NCI-H187 treated with DMSO at 0.1 percent for 48 hours (cell line): ENCODE results near the gene TPM1.
A peak's percentile ranks its signal among the peaks of the same experiment; 100 is the strongest.

ENCODE experiments used
- DNase-seq: peaks from one replicate; lab custom pipeline; 2025; lab: John Stamatoyannopoulos, UW

The TPM1 gene

DNA sequence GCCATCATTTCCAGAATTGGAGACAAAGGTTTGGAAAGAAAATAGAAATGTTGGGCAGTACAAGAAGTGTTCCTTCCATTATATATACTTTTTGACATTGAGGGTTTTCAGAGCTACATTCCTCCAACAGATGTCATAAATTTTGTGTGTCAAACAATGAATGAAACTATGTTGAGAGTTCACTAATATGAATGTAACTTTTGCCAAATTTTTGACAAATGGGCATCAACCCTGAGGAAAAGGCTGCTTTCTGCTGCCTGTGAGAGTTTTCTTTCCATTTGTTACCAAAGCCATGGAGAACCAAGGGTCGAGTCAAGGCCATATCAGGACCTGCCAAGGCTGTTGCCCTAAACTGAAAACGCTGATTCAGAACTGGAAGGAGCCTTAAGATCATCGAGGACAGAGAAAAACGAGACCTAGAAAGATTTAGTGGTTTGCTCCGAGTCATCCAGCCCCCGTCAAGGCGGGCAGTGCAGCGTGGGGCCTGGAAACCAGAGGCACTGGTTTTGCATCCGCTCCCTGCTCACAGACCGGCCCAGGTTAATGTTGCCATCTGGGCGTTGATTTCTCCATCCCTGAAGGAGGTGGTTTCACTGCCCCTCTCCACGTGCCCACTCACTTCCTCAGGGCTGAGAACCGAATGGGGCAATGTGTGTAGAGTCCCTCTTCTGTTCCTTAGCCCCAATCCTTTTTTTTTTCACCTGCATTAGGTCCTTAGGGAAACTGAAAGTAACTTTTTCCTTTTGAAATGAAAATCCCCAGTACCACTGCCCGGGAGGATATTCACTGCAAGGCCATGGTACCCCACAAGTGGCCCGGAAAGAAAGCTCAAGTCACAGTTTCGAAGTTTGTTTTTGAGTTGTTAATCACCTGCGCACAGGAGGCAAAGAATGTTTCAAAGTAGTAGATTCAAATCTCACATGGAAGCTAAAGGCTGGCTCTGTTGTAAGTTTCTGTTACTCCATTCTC is 32.8 kb downstream of the TPM1 start:
- DNase-seq: no peak

DNA sequence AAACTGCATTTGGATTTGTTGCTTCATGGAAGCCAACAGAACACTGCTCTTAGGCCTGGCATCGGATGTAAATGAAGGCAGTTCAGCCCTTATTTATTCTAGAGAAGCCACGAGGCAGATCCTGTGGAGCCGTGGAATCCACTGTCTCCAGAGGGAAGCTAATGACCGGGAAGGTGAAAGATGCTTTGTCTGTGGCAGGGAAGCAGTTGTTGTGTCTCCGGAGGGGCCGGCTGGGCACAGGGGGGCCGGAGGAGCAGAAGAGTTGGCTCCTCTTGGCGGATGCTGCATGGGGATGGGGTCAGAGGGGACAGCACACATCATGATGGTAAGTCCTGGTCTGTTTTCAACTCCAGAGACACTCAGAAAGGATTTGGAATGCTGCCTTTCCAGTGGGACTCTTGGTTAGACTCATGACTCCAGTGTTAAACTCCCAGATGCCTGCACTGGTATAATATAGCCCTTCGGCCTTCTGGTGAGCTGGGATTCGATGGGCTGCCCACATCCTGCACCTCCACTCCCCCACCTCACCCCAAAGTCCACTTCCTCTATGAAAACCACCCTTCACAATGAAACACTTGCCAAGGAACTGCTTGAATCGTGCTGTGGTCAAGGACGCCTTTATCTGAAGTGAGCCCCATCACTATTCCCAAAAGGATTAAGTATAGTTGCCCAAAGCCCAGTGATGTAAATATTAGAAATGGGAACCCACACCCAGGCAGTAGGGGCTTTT is 33.6 kb downstream of the TPM1 start:
- DNase-seq: no peak

DNA sequence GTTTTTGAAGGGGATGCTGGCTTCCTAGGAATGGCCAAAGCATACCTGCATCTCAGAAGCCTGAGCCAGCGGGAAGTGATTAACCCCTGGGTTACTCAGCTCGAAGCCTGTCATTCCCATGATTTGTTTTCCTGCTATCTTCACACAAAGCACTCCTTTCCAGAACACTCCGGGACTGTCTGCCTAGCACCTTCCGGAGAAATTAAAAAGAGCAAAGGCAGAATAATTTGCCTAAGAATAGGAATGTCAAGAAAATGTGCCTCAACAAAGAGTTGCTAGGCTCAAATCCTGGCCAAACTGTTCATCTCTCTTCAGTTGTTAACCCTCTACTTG is 34.1 kb downstream of the TPM1 start:
- no peak for DNase-seq

DNA sequence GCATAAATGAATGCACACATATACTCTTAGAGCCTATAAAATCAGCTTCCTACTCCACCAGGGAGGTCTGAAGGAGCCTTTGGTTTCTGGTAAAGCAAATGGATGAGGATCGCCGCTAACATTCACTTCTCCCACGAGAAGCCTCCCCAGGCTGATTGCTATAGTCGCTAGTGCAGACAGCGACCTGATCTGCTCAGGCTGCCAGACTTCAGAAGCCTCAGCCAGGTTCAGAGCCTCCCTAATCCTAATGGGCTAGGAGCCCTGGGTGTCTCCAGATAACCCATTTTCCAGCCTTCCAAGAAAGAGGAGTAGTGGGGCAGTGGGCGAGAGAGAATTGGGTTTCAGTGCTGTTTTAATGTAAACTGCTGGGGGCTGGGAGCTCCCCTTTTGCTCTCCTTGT is 35.4 kb downstream of the TPM1 start:
- no peak for DNase-seq

DNA sequence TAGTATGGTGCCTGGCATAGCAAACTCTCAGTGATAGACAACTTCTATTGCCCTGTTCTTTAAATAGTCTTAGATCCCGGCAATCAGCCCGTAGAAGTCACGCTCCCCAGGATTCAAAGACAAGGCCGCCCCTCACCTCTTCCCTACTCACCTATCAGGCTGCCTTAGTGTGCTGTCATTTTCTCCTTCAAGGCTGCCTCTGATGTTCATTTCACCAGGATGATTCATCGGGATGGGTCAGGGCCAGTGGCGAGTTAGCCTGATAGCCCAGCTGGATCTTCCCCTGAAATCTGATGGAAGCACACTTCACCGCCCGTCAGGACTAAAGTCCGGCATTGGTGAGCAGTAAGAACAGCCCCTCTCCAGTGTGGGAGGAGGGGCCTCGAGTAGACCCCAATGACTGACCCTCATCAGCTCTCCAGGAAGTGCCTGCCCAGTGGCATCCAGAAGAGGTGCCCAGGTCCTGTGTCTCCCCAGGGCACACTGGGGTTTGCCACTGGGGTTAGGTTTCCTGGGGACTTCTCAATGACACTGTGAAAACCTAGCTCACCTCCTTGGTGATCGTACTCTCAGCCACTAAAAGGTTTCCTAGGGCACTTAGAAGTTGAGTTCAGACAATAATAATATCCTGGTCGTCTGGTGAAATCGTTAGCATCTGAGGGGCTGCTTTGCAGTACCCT is 37.5 kb downstream of the TPM1 start:
- no peak for DNase-seq

DNA sequence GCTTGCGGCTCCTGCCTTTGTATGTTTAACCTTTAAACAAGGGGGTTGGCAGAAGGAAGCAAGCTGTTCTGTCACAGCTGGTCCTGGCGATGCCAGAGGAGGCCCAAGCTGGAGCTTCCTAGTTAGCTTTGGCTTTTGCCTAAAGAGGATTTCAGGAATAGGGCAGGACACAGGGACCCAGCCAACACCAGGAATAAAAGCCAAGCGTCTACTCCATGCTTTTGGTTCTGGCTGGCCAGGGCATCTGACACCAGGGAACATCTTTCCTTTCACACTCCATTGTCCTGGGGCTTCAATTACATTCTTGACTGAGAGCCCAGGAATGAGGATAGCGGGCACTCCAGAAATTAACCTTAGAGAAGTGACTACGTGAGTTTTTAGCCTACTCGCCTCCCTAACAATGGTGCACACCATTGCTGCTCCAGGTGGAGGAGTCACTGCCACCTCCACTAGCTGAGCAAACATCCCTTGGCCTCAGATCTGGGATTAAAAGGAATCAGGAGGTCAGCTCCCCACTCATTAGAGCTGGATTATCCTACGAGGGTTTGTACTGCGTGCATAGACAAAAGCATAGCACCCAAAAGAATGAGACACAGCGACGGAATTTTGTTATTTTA is 38.2 kb downstream of the TPM1 start:
- no peak for DNase-seq

DNA sequence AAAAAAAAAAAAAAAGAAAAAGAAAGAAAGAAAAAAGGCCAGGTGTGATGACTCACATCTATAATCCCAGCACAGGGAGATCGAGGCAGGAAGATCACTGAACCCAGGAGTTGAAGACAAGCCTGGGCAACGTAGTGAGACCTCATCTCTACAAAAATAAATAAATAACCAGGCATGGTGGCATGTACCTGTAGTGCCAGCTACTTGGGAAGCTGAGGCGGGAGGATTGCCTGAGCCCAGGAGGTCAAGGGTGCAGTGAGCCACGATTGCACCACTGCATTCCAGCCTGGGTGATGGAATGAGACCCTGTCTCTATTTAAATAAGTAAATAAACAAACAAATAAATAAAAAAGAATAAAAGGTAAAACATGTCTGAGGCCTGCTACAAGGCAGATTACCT is 39.8 kb downstream of the TPM1 start:
- no peak for DNase-seq

DNA sequence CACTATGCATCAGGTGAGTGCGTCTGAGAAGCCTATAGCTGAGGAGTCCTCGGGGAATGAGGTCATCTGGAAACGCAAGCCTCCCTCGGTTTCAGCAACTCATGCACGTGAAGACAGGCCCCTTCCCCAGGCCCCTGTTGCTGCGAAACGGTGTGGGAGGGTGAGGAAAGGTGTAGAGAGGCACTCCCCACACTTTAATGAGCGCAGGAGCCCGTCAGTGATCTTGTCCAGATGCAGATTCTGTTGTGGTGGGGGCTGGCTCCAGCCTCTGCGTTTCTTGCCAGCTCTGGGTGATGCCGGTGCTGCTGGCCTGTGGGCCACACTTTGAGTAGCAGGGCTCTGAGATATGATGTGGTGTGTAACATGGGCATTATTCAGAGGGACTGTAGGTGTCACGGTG is 40.5 kb downstream of the TPM1 start:
- DNase-seq: no peak

DNA sequence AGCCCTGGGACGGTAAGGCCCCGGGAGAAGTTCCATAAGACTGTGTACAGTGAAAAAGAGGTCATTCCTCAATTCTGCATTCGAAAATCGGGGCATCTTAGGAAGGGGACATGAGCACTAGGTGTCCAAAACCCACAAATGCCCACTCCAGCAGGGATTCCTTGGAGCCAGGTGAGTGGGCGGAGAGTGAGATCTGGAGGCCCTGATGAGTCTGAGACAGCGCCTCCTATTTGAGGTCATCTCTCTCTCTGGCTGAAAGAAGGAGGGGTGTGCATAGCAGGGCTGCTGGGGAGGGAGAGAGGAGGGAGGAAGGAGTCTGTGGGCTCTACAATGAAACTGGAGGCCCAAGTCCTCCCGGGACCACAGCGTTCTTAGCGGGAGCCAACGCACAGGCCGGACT is 41.0 kb downstream of the TPM1 start:
- no peak for DNase-seq

DNA sequence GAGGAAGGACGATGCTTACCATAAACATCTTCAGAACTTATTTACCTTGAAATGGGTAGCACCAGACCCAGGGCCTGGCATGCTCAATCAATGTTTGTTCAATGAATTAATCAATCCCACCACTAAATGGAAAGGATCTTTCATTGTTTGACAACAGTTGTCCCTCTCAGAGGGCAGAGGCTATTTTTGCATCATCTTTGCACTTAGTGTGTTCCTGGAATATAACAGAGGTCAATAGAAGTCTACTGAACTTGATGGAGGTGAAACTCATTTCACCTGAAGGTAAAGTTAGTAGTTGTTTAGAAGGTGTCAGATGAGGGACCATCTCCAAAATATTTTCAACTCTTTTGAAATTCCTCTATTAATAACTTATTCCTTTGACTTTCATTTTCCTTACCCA is 42.3 kb downstream of the TPM1 start:
- DNase-seq: no peak

DNA sequence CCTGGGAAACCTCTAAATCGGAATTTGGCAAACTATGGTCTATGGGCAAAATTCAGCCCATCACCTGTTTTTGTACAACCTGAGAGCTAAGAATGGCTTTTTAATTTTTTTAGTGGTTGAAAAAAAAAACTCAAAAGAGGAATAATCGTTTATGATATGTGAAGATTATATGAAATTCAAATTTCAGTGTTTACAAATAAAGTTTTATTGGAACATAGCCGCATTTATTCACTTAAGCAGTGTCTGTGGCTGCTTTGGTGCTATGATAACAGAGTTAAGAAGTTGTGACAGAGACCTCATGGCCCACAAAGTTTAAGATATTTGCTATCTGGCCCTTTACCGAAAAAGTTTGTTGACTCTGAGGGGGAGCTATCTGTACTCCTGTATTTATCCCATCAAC is 42.7 kb downstream of the TPM1 start:
- DNase-seq: no peak

DNA sequence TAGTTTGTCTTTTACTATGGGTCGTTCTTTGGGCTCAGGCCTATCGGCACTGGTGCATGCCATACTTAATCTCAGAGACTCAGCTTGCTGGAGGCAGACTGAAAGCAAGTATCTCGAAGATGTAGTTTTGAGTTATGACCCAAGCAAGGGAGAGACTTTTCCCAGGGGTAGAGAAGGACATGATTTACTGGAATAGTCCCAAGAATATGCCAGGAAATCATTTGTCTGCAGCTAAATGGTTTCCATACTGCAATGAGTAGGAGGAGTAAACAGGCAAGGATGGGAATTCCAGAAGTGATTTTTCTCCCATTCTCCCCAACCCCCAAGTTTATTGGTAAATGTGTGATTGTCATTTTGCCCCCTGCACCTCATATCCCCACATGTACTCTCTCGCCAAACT is 43.7 kb downstream of the TPM1 start:
- no peak for DNase-seq

DNA sequence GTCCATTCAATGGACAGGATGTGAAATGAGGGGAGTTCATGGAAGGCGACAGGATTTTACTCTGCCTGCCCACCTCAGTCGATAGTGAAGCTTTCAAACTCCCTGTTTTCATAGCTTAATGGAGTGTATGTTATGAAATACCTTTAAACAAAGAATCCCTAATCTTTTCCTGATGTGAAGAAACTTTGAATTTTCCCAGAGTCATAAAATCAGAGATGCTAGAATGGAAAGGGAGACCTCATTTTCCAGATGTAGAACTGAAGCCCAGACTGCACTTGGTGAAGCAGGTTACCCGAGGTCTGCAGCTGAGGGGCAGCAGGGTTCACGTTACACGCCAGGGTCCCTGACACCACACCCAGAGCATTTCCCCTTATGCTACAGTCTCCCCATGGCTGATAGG is 44.4 kb downstream of the TPM1 start:
- no peak for DNase-seq

DNA sequence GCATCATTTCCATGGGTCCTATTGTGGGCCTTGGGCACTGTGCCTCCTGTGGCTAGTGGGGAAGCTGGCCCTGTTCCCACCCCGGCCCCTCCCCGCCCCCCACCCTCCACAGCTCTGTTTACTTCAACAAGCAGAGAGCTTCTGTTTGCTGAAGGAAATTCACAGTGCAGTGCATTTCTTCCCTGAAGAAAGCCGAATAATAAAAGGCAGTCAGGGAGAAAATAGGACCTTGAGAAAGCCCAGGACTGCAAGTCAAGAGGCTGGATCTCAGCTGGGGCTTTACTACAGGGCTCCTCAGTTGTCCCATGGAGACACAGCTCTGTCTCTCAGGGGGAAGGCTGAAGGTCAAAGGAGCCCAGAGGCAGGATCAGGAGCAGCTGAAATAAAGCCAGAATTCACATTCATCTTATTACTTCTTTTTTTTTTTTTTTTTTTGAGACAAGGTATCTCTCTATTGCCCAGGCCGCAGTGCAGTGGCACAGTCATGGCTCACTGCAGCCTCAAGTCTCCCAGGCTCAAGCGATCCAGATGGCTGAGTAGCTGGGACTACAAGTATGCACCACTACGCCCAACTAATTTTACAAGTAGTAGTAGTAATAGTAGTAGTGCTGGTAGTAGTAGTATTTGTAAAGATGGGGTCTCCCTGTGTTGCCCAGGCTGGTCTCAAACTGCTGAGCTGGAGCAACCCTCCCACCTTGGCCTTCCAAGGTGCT is 46.1 kb downstream of the TPM1 start:
- DNase-seq: no peak

DNA sequence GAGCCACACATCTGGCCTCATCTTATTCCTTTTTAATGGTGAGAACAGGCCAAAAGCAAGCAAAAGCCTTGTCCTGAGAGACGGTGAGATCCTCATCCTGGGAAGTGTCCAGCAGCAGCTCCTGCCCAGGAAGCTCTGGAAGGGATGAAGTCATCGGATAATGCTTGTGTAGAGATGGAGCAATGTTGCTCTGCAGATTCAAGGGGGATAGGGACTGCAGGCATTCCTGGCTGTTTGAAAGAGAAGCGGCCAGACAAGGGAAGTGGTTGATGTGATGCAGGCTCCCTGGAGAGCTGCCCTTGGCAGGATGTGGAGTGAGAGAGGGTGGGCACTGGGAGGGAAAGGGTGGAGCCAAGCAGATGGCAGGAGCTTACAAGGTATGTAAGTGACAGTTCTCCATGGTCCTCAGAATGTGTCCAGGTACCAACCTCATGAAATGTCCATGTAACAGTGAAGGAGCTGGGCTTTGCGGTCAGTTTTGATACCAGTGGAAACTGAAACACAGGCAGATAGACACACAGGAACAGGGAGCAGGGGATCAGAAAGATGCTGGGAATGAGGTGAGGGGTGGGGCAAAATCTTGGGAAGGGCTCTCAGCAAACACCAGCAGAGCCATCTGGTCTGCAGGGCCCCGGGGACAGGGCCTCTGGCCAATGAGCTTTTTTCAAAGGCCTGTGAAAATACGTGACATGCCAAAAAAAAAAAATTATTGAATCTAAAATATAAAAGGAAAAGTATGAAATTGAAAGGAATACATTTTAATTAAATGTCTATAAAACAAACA is 46.9 kb downstream of the TPM1 start:
- DNase-seq: no peak

DNA sequence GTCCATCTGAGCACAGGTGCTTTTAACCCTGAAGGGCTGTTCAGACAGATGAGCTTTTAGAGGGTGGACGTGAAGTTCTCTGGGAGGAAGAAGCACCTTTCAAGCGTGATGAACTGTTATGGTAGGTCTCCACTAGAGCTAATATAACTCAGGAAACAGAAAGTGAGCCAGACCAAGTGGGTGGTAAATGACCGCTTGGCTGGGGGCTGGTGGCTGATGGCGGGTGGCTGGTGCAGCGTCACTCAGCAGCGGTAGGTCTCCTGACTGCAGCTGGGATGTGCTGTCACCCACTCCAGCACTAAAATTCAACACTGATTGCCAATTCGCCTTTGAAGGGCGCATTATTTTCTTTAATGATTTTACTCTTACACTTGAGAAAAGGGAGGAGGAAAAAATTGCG is 47.9 kb downstream of the TPM1 start:
- DNase-seq: no peak

DNA sequence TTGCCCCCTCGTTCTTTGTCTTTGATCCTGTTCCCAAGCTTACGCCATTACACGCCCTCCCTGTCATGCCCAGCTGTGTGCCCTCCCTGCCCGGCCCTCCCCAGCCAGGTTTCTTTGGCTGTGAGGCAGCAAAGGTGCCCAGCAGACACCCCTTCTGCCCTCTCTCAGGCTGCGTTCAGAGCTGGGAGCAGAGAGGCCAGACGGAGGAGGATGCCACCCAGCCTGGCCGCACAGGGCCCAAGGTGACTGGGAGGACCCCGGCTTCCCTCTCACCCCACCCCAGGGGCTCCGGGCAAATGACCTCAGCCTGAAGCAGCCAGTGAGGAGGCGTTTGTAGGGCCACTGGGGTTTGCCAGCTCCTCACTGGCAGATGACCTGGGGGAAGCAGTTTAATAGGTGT is 48.3 kb downstream of the TPM1 start:
- no peak for DNase-seq

DNA sequence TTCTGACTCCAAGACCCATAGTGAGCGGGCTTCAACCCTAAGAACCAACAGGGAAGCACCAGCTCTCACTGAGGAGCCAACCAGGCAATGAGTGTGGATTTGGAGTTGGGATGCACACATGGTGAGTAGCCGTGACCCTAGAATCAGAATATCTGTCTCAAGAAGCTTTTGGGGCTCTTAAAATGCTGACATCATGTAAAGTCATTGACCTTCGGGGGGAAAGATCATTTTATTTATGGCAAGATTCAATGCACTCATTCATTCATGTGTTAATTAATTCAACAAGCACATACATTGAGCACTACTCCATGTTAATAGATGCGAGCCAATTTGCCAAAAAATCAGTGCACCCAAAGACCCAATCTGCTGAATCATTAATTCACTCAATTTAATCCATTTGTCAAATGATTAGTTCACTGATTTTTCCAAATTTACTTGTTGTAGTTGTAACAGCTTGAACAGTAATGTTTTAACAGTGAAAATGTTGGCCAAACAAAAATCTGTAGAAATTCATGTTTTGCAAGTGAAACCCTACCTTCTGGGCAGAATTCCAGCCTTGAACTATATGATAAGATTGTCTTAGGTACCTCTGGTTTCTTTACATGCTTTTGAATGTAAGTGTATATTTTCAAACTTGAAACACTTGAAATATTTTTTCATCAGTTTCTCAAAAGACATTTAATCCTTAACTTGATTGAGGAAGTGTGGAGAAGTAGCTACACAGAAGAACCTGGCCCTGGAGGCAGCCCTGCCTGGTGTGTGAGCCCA is 49.3 kb downstream of the TPM1 start:
- no peak for DNase-seq

DNA sequence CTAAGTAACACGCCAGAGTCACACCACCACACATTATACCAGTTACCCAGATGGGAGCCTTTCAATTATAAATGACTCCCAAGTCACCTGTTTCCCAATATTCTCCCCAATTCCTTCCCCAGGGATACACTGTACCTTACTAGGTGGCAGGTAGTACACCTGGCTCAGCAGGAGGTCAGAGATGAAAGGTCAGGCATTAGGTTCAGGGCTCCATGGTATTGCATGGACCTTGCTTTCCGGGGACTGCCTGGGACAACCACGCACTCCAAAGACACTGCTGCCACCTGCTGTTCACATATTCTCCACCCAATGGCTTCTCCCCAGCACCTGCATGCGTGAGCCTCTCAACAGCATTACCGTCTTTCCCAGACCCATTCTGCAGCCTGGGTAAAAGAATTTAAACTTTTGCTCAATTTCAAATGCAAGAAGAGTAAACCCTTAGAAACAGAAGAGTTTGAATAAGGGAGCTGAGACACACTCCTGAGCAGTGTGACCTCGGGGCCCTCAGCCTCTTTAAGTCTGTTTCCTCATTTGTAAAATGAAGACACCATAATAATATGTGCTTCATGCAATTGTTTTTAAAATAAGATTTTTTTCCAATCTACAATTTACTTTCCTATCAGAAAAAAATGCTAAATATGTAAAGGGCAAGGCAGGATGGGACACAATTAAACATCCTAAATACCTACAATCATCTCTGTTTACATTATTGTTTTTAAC is 51.1 kb downstream of the TPM1 start:
- peak; percentile 47 for DNase-seq

DNA sequence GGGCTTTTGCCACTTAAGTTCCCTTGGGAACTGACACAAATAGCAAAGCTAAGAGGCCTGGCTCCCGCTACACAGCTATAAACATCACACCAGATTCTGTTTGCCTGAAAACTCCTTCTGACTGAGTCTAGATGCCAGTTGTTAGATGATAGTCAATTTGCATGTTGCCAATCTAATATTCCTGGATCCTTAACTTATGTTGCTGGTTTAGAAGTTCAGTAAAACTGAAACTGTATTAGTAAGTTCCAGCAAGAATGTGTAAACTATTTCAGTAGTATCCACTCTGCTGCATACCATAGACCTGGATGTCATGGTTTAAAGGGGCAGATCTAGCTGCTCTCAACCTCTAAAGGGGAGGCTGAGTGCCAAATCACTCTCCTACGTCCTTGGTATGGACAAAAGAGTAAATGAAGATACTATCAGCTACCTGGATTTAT is 52.0 kb downstream of the TPM1 start:
- DNase-seq: no peak
